Measurements from ENCODE around the gene SNUPN.

- no peak for TF ChIP-seq CTCF (IDR thresholded peaks at IDR 0.05)
- TF ChIP-seq POLR2A (IDR thresholded peaks at IDR 0.05) = no peak
These were observed 30.4 kb upstream of the SNUPN start for GRCh38 chr15:75655931-75656330.

All from tibial nerve (tissue), 3 donors.